ENCODE results near the gene PEAK1. TPM values are rescaled to one million over a fixed set of nuclear protein-coding genes. Genes with fewer than 3 reads are reported as not detected.

PEAK1 gene
- total RNA-seq, 4 donors from 2014 or later, result 78.3 to 112 (median 95.2) TPM

DNA sequence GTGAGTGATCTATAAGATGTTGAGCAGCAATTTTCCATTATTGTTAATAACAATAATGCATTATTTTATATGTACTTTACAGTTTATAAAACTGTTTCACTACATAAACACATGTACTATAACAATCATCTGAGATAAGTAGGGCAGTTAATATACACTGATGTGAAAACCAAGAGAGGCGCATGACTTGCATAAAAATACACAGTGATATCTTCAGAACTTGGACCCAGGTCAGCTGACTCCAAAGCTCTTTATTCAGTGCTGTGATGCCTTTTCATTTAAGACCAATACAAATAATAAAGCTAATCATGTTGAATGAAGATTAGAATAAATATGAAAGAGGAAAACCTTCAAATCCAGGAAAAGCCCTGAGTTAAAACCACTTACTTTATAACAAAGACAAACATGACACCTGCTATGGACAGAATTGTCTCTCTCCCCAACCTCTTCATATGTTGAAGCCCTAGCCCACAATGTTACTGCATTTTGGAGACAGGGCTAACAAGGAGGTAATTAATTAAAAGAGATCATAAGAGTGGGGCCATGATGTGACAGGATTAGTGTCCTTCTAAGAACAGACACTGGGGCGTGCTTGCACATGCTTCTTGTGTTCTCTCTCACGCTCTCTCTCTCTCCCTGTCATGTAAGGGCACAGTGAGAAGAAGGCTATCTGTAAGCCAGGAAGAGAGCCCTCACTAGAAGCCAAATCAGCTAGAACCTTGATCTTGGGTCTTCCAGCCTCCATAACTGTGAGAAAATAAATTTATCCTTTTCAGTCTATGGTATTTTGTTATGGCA, 293.2 kb downstream of the PEAK1 start:
- peaks cover 0 to 18% (median 4%) of the 10 kb centered on the region in 4 donors for H3K4me1 ChIP-seq
- TF ChIP-seq CTCF (IDR thresholded peaks at IDR 0.05), result no peak
- no peak for TF ChIP-seq EP300 (IDR thresholded peaks at IDR 0.05)
- TF ChIP-seq POLR2A (IDR thresholded peaks at IDR 0.05), result no peak
- 88 to 90% methylated on average over 3 of the region's 3 CpGs for WGBS, 2 donors

GRCh38 chr15:77123854-77124253, 296.1 kb downstream of the PEAK1 start:
- no peaks in the 10 kb centered on the region for H3K9me3 ChIP-seq
- H3K4me3 ChIP-seq, result no peak overlapping the region
- no peaks in the 10 kb centered on the region for H3K27me3 ChIP-seq
- no peak overlapping the region for H3K27ac ChIP-seq
- 72 to 79% methylated on average over 1 of the region's 1 CpG for WGBS, 2 donors
- no peak for DNase-seq (ENCODE audit: low spot score in 2 of 2)
- peaks cover 0 to 3% (median 0%) of the 10 kb centered on the region in 3 donors for H3K36me3 ChIP-seq
- no peak for TF ChIP-seq EP300 (IDR thresholded peaks at IDR 0.05)
- TF ChIP-seq POLR2A (IDR thresholded peaks at IDR 0.05), result no peak
- TF ChIP-seq CTCF (IDR thresholded peaks at IDR 0.05), result no peak
- H3K4me1 ChIP-seq, result peaks cover 0 to 26% (median 10%) of the 10 kb centered on the region in 4 donors

More for the DNA sequence above, 293.2 kb downstream of the PEAK1 start:
- DNase-seq (ENCODE audit: low spot score in 2 of 2), result no peak
- Histone ChIP-seq H3K27ac (no peak overlapping the region), H3K36me3 (peaks cover 0 to 14% (median 0%) of the 10 kb centered on the region in 3 donors), H3K27me3 (no peaks in the 10 kb centered on the region), H3K4me3 (no peak overlapping the region), H3K9me3 (no peaks in the 10 kb centered on the region)

GRCh38 chr15:77122576-77122975, 297.3 kb downstream of the PEAK1 start:
- DNase-seq (ENCODE audit: low spot score in 2 of 2), result no peak
- TF ChIP-seq POLR2A (IDR thresholded peaks at IDR 0.05) (no peak), EP300 (IDR thresholded peaks at IDR 0.05) (no peak), CTCF (IDR thresholded peaks at IDR 0.05) (no peak)
- Histone ChIP-seq H3K27ac (no peak overlapping the region), H3K4me1 (peaks cover 0 to 31% (median 12%) of the 10 kb centered on the region in 4 donors), H3K4me3 (no peak overlapping the region), H3K27me3 (no peaks in the 10 kb centered on the region), H3K9me3 (no peaks in the 10 kb centered on the region), H3K36me3 (no peaks in the 10 kb centered on the region)
- 46 to 64% methylated on average over 2 of the region's 2 CpGs for WGBS, 2 donors

GRCh38 chr15:77121599-77121998, 298.3 kb downstream of the PEAK1 start:
- Histone ChIP-seq H3K9me3 (no peaks in the 10 kb centered on the region), H3K4me3 (no peak overlapping the region), H3K36me3 (no peaks in the 10 kb centered on the region), H3K27ac (no peak overlapping the region), H3K27me3 (no peaks in the 10 kb centered on the region), H3K4me1 (peaks cover 0 to 31% (median 12%) of the 10 kb centered on the region in 4 donors)
- DNase-seq (ENCODE audit: low spot score in 2 of 2), result no peak
- TF ChIP-seq EP300 (IDR thresholded peaks at IDR 0.05) (no peak), CTCF (IDR thresholded peaks at IDR 0.05) (no peak), POLR2A (IDR thresholded peaks at IDR 0.05) (no peak)
- 77 to 78% methylated on average over 1 of the region's 1 CpG for WGBS, 2 donors

- Histone ChIP-seq H3K36me3 (no peaks in the 10 kb centered on the region), H3K4me1 (peaks cover 0 to 31% (median 12%) of the 10 kb centered on the region in 4 donors), H3K4me3 (no peak overlapping the region), H3K9me3 (no peaks in the 10 kb centered on the region), H3K27ac (no peak overlapping the region), H3K27me3 (no peaks in the 10 kb centered on the region)
- no peak for TF ChIP-seq EP300 (IDR thresholded peaks at IDR 0.05)
- TF ChIP-seq POLR2A (IDR thresholded peaks at IDR 0.05), result no peak
- TF ChIP-seq CTCF (IDR thresholded peaks at IDR 0.05), result no peak
- WGBS, 2 donors, result 75 to 81% methylated on average over 4 of the region's 4 CpGs
- DNase-seq (ENCODE audit: low spot score in 2 of 2), result no peak
Observed at GRCh38 chr15:77120576-77120975, 299.3 kb downstream of the PEAK1 start.
